Choroid plexus epithelial cell (primary cell): ENCODE data around the gene DLX6.

Source experiments
- DNase-seq: peaks from one replicate; pipeline ENCODE4 v3.0.0-alpha.2; 2010; ENCODE audit warnings: low read depth
- H3K4me3 ChIP-seq: 2 replicates; pipeline ENCODE4 v1.5.1; 2011; ENCODE audit warnings: low read depth, mild to moderate bottlenecking, control low read depth, low read length, moderate library complexity
- CTCF ChIP-seq: conservative IDR thresholded peaks from 2 replicates; pipeline ENCODE4 v1.5.1; 2011; ENCODE audit warnings: low read depth, mild to moderate bottlenecking, control low read depth, inconsistent platforms, low read length, moderate library complexity

The DLX6 gene

GRCh38 chr7:97016381-97017191 lies 11.2 kb downstream of the DLX6 start:
- H3K4me3 ChIP-seq: no peak overlapping the region
- no peak for TF ChIP-seq CTCF
- DNase-seq: no peak

GRCh38 chr7:97017192-97018125 lies 12.1 kb downstream of the DLX6 start:
- TF ChIP-seq CTCF: no peak
- H3K4me3 ChIP-seq: no peak overlapping the region
- DNase-seq: no peak

- no peak for TF ChIP-seq CTCF
- no peak overlapping the region for H3K4me3 ChIP-seq
- DNase-seq: no peak
Observed at GRCh38 chr7:97018126-97018601, 12.8 kb downstream of the DLX6 start.

GRCh38 chr7:97018791-97019531 lies 13.6 kb downstream of the DLX6 start:
- no peak for TF ChIP-seq CTCF
- no peak for DNase-seq
- no peak overlapping the region for H3K4me3 ChIP-seq

GRCh38 chr7:97019710-97020225 lies 14.4 kb downstream of the DLX6 start:
- no peak for TF ChIP-seq CTCF
- DNase-seq: no peak
- H3K4me3 ChIP-seq: no peak overlapping the region

- DNase-seq: no peak
- no peak for TF ChIP-seq CTCF
- no peak overlapping the region for H3K4me3 ChIP-seq
Observed at GRCh38 chr7:97020601-97020995, 15.2 kb downstream of the DLX6 start.
